Measurements from ENCODE around the gene TMPRSS12.
"Not testable (repeated sequence)": the region's sequence is repeated elsewhere in the genome, so short reads cannot be mapped to it uniquely, and the experiment has no call there.

Gene TMPRSS12

DNA sequence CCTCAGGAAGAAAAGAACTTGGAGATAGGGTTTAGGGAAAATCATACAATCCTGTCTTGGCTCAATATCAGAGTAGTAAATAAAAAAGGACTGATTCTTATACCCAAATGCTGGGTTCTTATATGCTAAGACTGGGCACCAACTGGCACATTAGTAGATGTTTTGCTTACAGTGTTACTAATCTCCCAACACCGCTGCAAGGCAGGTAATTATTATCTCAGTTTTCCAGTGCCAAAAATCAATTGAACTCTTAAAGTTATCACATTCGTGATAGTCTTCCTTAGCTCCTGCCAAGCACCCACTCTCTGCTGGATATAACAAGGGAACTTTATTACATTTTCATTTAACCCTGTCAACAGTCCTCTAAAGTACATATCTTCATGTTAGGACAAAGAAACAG is 84.6 kb downstream of the TMPRSS12 start:
- no peak for DNase-seq

DNA sequence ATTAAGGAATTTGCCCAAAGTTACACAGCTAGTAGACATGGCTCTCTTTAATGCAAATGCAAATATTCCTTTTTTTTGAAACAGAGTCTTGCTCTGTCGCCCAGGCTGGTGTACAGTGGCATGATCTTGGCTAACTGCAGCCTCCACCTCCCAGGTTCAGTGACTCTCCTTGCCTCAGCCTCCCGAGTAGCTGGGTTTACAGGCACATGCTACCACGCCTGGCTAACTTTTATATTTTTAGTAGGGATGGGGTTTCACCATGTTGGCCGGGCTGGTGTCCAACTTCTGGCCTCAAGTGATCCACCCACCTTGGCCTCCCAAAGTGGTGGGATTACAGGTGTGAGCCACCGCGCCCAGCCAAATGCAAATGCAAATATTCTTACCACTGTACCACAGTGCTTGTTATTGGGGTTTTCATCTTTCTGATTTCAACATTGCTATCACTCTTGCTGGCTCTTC is 85.1 kb downstream of the TMPRSS12 start:
- DNase-seq = no peak

DNA sequence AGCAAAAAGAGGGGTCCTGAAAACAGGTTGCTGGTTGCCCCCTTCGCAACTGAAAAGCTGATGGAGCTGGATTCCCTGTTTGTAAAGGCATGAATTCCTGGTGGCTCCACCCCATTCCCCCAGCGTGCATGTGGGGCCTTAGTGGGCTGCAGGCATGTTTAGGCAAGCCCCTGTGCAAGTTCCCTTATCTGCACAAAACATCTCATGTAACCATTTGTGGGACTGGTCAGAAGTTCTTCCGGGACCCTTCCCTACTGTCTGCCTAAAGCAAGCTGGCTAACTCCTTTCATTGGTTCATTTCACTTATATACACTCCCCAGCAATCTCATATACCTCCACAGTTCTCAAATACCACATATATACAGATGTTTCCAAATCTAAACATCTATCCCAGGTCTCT is 85.7 kb downstream of the TMPRSS12 start:
- DNase-seq = no peak

DNA sequence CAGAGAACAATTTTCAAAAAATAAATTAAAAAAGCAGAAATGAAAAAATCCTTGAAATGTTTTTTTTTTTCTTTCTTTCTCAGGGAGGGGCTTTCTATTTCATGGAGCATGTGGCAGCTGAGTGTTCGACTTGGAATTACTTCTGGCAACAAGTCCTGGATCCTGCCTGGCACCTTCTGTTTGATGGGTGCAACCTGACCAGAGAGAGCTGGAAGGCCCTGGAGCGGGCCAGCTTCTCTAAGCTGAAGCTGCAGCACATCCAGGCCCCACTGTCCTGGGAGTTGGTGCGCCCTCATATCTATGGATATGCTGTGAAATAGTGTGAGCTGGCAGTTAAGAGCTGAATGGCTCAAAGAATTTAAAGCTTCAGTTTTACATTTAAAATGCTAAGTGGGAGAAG is 87.1 kb downstream of the TMPRSS12 start:
- DNase-seq = no peak

DNA sequence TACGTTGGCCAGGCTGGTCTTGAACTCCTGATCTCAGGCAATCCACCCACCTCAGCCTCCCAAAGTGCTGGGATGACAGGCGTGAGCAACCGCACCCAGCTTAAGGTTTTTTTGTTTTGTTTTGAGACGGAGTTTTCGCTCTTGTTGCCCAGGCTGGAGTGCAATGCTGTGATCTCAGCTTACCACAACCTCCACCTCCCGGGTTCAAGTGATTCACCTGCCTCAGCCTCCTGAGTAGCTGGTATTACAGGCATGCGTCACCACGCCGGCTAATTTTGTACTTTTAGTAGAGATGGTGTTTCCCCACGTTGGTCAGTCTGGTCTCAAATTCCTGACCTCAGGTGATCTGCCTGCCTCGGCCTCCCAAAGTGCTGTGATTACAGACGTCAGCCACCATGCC is 87.8 kb downstream of the TMPRSS12 start:
- DNase-seq = not testable (repeated sequence)

DNA sequence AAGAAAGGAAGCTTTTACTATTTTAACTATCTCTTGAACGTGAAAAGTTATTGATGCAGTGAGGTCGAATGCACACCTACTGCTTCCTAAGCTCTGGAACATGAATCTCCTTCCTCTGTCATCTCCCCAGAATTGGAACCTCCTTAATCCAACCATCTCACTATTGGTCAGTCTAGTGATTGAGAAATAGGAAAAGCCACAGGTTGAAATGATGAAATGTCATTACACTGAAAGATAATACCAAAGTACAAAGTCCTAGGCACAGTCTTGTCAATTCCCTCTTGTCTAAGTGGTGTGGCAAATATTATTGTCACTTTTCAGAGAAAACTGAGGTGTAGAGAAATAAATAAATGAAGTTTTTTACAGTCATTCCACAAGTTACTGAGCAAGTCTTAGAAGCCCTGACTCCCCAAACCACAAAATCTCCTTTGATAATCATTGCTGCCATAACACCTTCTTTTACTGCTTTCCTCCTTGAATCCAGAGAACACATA is 90.1 kb downstream of the TMPRSS12 start:
- no peak for DNase-seq

DNA sequence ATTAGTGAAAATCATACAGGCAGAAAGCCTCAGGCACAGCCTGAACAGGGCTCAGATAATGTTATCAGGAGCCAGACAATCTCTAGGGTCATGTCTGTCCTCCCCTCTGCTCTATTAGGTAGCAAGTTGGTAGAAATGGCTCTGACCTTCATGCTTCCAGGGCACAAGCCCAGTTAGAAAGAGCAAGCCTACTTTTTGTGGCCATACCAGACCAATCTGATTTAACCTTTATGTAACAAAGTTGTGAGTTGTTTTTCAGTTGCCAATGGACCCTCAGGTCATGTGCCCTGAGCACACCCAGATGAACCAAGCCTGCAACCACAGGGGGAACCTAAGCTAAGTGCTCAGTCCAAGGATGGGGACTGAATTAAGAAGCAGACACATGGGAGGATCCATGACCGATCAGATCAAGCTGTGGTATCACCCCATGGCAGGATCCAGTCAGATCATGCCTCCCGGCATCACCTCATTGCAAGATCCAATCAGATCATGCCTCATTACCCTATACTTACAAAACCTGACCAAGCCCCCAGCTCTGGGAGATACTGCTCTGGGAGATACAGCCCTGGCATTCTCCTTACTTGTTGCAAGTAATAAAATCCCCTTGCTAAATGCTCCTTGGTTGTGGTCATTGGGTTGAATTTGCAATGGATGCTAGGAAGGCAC is 90.9 kb downstream of the TMPRSS12 start:
- DNase-seq = no peak

DNA sequence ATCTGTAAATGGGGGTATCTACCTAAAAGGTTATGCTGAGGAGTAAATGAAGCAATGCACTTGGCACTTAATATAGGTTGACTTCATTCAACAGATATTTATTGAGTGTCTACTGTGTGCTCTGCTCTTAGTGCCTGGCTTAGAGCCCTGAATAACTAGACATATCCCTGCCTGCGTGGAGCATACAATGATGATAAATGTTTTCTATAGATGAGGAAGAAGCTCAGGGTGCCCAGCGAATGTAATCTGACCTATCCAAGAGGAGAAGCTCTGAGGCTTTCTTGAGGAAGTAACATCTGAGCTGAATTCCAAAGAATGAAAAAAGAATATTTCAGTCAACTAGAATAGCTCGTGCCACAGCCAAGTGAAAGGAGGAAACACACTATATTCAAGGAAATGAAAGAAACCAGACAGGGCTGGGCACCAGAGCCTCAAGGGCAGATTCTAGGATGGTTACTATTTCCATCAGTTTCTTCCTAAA is 91.7 kb downstream of the TMPRSS12 start:
- DNase-seq = no peak

DNA sequence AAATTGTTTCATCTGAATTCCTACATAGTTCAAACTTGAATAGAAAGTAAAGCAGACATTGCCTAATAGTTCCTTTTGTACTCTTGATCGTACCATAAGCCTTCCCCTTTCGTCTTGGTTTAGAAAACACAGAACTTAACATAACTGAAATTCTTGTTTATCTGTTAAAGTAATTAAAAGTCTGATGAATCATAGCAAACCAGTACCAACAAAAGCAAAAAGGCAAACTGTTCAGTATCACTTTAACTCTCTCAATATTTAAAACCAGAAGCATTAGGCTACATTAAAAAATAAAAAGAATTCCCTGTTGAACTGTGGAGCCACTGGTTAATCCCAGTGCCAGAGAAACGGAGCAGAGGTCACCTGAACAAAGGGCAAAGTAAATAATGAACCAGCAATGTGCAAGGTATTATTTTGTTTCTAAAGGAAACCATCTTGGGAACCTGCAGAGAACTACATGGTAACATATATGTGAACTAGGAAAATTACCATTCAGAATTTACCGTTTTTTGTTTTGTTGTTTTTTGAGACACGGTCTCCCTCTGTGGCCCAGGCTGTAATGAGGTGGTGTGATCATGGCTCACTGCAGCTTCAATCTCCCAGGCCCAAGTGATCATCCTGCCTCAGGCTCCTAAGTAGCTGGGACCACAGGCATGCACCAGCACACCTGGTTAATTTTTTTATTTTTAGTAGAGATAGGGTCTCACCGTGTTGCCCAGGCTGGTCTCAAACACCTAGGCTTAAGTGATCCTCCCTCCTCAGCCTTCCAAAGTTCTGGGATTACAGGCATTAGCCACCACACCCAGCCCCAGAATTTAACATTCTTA is 92.5 kb downstream of the TMPRSS12 start:
- no peak for DNase-seq

DNA sequence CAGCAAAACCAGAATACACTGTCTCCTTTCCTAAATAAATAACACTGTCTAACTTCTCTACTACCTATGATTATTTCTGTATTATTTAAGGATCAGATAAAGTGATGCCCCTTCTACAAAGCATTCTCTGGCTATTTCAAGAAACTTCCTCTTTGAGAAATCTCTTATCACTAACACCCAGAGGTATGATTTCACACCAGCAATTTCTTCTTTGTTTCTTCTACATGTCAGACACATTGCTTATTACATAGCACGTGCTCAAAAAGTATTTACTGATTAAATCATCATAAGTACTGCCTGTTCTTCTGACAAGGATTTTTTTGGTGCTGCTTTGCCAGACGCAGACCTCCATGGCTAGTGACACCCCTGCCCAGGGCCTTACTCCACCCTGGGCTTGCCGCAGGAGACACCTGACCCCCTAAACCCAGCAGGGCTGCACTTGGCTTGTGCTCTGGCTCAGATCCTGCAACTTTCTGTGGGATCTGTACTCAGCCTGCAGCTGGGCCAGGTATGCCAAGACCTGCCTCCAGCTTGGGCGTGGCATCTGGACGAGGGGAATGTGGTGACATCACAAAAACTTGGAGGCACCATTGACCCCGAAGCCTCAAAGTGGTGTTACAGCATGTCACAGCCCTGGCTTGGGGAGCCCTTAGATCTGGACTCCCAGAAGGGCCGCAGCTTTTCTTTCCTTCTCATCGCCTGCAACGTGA is 94.2 kb downstream of the TMPRSS12 start:
- DNase-seq = no peak

All from NCI-H1092 (cell line).